DOHH2 (cell line): Measurements from ENCODE around the gene DOCK9.

Experiments used
- EZH2phosphoT487 ChIP-seq: fragments of 200-600 bp; sonication (generic); IDR thresholded peaks from 2 replicates; pipeline ENCODE4 v1.6.1; 2017; ENCODE audit warnings: borderline replicate concordance, mild to moderate bottlenecking, antibody characterized with exemption, low read length, moderate library complexity, mixed read lengths
- TF ChIP-seq, protein P1 (sequence below): fragments of 200-600 bp; sonication (generic); IDR thresholded peaks from one replicate; pipeline ENCODE4 v1.5.1; 2014; ENCODE audit warnings: antibody characterized with exemption, mild to moderate bottlenecking, low read depth, low read length; ENCODE audit not compliant: poor library complexity, severe bottlenecking

GRCh38 chr13:98976941-98977340 lies 923 bp downstream of the DOCK9 start:
- TF ChIP-seq, protein P1, sequence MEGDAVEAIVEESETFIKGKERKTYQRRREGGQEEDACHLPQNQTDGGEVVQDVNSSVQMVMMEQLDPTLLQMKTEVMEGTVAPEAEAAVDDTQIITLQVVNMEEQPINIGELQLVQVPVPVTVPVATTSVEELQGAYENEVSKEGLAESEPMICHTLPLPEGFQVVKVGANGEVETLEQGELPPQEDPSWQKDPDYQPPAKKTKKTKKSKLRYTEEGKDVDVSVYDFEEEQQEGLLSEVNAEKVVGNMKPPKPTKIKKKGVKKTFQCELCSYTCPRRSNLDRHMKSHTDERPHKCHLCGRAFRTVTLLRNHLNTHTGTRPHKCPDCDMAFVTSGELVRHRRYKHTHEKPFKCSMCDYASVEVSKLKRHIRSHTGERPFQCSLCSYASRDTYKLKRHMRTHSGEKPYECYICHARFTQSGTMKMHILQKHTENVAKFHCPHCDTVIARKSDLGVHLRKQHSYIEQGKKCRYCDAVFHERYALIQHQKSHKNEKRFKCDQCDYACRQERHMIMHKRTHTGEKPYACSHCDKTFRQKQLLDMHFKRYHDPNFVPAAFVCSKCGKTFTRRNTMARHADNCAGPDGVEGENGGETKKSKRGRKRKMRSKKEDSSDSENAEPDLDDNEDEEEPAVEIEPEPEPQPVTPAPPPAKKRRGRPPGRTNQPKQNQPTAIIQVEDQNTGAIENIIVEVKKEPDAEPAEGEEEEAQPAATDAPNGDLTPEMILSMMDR, result no peak
- no peak for TF ChIP-seq EZH2phosphoT487
